NCI-H524 (cell line): Measurements from ENCODE around the gene FOXP1.

Source experiments
- DNase-seq, 2 experiments: peaks; one replicate each; lab custom pipeline; 2025; lab: John Stamatoyannopoulos, UW

FOXP1 gene

DNA sequence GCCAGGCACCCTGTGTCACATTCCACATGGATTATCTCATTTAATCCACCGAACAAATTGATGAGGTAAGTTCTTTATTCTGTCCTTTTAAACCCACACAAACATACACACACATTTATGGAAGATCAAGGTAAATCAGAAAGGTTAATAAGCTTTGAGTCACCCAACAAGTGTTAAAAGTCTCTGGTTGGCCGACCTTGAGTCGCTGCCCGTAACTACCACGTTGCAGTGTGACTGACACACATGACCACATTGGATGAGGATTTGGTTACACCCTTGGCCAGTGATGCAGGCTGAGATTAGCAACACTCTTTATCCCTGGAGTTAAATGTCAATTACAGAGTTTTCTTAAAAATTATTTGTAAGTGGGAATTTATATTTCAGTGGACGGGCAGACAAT, 19.2 kb downstream of the FOXP1 start:
- peak; percentile 32 to 51 for DNase-seq

DNA sequence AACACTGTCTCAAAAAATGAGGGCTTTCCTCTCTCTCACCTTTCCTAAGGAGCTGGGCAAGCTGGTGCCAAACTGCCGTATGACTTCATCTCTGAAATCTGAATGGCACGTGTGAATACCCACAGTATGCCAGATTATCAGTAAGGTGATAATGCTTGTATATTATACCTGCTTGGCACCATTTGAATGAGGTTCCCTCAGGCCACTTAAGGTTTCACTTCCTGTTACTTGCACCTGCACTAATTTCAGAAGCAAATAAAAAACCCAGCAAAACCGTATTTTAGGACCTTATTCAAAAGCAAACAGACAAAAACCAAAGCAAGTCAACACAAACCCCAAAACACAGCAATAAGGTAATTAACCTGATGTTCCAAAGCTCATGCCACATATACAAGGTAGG, 19.7 kb downstream of the FOXP1 start:
- no peak for DNase-seq

DNA sequence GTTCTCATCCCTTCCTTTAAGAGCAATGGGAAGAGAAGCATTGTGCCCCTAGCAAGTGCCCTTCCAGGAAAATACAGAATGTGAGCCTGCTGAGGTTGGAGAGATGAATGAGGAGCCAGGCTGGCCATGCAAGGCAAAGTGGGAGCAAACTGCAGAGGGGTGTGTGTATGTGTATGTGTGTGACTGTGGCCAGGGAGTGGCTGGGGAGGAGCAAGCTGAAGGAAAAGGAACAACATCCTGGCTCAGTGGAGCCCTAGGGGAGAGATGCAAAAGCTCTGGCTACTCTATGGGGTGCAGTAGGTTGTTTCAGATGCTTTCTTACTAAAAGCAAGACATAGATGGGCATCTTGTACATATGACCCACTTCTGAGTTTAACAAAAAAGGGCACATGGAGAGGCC, 20.6 kb downstream of the FOXP1 start:
- no peak for DNase-seq

DNA sequence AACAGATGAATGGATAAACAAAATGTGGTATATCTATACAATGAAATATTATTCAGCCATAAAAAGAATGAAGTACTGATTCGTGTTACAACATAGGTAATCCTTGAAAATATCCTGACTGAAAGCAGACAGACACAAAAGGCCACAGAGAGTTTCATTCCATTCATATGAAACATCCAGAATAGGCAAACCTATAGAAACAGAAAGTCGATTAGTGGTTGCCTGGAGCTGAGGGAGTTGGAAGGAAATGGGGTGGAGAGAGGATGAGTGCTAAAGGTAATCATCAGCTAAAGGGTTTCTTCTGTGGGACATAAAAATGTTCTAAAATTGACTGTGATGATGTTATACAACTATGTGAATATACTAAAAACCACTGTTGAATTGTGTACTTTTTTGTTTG, 22.9 kb downstream of the FOXP1 start:
- DNase-seq = no peak

DNA sequence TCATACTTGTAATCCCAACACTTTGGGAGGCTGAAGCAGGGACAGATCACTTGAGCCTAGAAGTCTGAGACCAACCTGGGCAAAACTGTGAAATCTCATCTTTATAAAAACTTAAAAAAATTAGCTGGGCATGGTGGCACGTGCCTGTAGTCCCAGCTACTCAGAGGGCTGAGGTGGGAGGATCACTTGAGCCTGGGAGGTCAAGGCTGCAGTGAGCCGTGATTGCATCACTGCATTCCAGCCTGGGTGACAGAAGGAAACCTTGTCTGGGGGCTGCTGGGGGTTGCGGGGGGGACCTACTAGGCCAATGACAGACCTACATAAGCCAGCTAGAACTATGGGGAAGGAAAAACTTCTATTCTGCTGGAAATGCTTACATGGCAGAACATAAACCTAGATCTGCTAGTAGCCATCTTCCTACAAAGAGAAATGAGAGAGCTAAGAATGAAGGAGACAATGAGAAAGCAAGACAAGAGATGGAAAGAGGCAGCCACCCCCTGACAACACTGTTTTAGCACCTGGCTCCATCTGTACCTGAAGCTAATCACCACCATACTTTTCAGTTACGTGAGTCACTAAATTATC, 23.9 kb downstream of the FOXP1 start:
- no peak for DNase-seq

DNA sequence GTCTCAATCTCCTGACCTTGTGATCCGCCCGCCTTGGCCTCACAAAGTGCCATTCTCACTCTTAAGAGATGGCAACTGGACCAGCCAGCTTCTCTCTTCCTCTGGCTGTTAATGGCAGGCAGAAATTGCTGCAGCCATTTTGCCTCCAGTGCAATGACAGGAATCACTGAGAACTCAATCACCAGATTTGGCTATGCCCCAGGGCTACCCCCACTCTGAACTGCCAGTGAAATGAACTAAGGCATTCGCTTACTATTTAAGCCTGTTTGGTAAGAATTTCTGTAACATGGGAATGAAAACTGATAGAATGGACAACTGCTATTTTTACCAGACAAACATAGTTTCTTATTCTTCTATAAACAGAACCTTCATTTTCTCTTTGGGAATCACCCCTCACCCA, 24.5 kb downstream of the FOXP1 start:
- DNase-seq = no peak

DNA sequence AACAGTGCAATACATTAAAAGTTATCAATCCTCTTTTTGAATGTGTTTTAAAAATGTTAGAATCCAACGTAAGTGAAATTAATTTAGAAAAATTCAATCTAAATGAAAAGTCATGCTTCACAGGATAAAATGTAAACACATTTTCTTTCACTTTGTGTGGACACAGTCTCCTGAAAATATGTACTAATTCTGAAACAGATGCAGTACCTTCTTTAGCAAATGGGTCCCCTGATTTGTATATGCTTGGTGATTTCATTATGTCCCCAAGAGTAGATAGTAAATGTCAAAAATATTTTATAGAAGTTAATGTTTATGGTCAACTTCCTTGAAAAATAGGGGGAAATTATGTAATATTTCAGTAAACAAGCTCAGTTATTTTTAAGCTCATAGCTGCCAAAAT, 28.9 kb downstream of the FOXP1 start:
- DNase-seq = no peak

DNA sequence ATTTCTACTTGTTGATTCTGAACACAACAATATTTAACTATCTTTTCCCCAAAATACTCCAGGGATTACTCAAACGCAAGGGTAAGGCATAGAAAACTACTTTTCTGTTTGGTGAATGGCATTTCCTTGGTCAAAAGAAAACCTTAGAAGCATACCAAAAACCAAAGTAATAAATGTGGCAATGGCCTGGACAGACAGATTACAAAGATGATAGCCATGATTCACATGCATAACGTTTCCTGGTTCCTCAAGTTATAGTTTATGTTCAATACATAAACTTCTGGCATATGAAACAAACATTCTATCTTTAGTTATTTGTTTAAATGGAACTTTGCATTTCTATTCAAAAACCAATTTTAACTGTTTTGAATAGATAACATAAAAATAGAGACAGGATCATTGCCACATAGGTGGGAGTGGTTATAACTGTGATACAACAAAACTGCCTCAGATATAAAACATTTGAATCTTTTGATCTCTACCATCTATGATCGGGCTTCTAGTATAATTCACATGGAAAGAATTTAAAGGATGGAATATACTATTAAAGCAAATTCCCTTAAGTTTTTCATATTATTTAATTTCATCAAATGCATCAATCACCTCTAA, 32.1 kb downstream of the FOXP1 start:
- no peak for DNase-seq

DNA sequence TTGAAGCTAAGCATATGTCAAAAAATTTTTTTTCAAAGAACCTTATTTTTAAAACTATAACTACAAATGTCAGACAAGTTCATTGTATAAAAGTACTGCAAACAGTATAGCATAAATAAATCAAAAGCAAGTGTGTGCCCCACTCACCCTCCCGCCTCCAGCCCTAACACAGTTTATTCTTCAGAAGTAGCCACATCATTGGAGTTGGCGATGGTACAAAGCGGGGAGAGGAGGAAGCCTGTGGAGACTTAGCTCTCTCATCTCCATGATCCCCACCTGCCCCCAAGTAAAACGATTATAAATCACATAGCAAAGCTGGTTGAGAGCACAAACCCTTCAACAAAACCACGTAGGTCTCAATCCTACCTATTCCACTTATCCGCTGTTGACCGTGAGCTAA, 33.6 kb downstream of the FOXP1 start:
- DNase-seq = no peak

DNA sequence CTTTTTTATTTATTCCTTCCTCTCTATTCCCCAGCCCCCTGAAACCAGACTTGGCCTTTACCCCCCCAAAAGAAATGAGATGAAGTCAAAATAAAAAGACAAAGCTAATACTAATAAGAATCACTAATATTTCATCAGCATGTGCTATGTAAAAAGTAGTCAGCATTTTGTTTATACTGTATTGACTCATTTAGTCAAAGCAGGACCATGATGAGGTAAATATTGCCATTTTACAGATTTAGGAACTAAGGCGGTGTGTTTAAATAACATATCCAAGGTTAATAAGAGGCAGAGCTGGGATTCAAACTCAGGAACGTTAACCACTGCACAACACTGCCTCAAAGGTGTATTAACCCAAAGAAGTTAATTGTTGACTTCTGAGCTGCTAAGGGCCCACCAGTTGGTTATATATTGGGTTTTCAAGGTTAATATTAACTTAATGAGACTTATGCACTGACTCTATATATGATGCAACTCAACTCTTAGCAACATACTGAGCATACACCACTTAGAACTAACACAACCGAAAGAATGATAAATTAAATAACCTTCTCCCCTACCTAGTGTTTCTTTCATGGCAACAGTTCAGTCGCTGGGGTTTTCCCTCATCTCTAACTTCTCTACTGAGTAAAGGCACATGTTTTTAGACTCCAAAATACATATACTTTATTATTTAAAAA, 34.7 kb downstream of the FOXP1 start:
- no peak for DNase-seq

DNA sequence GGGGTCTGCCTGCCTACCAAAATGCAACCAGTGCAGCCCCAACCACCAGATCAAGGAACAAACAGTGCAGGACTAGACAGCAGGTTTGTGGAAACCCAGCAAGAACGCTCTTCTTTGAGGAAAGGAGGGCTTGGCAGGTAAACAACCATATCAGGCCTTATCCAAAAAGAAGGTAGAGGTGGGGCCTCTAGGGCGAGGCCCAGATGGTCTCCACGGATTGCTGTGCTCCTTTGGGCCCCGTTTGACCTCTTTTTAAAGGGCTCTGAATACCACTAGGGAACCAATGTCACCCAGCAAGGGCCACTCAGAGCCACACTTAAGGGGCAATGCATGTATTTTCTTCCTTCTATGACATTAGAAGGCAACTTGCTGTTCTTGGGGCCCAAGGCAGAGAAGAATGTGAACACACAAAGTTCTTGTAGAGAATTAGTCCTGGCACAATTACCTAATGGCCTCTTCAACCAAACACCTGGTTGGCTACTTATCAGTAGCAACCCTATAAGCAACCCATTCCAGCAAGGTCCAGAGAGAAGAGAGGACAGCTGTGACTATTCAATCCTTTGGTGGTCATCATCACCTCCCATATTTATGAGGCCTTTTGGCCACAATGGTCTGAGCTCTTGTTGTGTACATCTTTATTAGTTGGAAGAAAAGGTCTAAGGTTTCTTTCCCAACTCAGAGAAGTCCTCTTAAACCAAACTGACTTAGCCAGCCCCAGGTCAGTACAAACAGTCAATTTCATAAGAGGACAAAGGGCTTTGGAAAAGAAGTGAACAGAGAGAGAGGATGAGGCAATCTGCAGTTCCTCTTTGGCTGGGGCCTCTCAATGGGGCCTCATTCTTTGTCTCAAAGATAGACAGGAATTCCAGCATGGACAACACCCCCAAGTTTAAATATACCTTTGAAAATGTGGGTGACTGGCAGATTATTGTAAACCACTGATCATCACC, 36.0 kb downstream of the FOXP1 start:
- no peak for DNase-seq

DNA sequence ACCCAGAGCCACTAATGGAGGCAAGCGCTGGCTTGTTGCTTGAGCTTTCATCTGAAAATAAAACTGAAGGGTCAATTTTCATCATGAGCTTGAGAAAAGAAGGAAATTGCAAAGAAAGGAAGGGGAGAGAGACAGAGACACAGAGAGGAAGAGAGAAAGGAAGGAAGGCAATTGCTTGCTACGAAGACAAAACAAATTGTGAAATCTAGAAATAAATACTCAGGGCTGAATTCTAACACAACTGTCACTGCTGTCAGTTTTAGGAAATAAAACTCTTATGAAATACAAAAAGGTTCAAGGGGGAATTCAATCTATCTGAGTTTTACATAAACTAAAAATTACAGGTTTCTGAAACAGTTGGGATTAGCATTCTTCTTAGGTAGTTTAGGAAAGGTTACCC, 36.7 kb downstream of the FOXP1 start:
- DNase-seq = no peak

DNA sequence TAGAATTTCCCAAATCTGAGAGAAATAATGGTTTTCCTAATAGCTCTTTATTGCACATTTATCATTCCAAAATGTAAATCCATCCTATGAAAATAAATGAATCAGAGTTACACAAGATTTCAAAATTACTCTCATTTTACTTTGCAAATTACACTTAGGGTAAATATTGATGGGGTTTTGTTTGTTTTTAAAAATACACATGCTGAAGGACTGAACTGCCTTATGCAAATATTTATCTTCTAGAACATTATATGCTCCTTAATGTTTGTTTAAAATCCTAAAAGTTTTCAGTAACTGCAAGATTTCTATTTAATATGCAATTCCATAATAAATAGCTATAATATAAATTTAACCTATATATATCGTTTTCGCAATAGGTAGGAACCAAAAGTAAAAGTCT, 38.2 kb downstream of the FOXP1 start:
- DNase-seq = no peak

DNA sequence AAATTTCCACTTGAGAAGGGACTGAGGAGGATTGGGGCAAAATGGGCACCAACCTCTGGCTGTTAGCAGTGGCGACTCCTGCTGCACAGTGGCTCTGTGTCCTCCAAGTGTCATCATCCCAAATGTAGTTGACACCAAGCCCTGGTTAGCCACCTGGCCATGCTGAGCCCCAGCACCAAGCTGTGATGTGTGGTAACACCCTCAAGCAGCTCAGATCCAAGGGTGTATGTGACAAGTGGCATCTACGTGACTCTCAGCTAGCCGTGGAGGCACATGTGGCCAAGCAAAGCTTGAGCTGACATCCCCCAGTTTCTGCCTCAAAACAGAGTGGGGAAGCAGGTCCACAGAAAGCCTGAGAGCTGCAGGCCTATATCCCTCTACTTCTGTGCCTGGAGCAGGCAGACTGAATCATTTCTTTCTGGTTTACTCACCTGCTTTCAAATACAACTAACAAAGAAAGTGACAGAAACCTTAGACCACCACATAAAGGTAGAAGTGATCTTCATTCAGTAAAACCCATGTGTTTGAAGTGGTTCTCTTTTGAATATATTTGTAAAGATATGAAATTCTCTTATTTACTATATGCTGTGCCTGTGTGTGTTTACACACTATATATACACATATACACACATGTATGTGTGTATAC, 40.0 kb downstream of the FOXP1 start:
- DNase-seq = peak; percentile 54 to 94

DNA sequence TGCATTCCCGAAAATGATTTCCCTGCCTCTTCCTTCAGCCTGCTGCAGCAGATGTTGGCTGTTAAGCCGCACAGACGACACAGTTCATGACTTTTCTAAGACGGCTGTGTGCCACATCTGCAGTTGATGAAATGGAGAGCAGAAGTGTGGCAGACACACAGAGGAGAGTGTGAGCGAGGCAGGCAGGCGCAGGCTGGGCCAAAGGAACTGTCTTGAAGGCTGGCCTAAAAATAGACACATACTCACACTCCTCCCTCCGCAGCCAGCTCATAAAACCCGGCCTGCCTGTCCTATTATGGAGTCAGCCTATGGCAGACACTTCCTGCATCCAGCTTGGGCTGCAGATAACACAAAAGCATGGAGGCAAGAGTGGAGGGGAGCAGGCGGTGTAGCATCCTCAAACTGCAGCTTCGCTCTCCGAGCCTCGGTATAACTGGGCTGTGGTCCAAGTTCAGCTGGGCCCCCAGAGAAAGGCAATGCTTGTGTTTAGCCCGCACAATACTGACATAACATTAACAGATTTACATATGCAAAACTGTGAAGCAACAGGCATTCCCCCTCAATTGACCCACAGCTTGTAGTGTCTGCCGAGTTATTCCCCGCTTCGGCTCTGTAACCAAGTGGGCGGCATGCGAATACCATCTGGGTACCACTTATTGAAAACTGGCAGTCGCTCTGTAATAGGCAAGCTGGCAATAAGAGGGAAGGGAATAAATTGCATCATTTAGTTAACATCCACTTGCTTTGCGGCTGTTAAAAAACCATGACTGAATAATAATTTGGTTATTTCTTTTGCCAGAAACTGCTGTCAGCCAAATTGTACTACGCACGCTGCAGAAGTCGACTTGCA, 40.8 kb downstream of the FOXP1 start:
- DNase-seq = peak; percentile 76 to 92

DNA sequence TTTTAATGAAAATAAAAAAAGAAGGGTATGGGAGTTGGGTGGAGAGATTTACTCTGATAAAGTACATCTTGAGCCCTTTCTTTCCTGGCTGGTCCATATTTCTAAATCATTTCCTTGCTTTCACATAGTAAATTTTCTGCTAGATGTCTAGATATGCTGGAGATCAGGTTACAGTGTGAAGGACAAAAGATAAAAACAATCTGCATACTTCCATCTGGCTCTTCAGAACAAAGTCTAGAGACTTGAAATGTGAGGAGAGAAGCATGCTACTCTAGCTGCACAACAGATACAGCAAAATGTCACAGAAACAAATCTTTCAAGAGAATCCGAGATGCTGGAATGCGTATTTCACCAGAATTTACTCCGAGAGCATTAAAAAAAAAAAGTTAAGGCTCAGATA, 42.2 kb downstream of the FOXP1 start:
- peak; percentile 44 to 87 for DNase-seq

DNA sequence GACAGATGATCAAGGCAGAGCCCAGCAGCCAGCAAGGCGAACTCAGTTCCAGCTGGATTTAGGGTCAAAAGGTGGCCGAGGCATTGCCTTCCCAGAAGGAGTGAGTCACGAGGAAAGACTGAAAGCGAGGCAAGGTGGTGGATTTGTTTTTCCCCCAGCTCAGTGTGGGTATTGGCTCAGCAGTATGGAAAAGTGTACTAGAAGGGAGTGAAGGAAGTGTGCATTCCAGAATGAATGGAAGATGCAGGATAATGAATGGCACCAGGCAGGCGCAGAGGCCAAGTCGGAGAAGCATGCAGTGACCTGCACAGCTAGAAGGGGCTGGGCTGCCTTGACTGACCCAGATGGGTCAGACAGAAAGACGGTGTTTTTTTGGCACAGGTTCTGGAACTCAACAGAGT, 46.3 kb downstream of the FOXP1 start:
- no peak for DNase-seq

DNA sequence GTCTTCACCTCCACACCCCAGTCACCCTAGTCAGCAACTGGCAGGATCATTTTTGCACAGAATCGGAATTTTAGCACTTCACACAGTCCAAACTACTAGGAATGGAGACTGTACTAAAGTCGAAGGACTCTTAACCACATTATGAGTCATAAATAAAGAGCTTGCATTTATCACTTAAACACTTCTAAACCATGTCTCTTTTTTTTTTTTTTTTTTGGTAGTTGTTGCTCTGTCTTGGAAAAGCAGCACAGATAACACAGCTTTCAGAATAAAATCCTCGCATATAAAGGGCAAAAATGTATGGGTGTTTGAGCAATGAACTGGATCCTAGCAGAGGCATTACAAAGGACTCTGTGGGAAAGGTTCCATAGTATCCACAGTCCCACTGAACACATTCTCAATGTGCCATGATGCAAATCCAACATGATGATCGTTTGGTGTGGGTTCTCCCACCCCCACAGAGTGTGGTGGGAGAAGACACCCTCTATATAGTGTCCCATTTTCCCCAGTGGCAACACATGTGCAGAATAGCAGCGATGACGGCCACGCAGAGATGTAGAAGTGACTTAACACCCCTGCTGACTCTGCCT, 47.1 kb downstream of the FOXP1 start:
- DNase-seq = no peak

DNA sequence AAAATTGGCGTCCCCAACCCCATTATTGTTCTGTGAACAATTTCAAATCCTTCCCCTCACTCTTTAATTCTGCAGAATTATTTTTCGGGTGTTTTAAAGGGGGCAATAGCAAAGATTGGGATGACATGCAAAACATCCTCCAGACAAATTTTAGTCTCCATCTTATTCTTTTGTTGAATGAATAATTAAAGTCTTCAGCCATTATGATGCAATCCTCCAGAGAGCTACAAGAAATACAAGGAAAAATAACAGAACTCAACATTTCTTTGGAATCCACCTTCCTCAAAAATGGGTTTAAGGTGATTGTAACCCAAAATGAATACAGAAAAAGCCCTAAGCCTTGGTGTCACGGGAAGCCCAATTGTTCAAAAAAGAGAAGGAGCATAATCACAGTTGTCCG, 49.9 kb downstream of the FOXP1 start:
- no peak for DNase-seq

DNA sequence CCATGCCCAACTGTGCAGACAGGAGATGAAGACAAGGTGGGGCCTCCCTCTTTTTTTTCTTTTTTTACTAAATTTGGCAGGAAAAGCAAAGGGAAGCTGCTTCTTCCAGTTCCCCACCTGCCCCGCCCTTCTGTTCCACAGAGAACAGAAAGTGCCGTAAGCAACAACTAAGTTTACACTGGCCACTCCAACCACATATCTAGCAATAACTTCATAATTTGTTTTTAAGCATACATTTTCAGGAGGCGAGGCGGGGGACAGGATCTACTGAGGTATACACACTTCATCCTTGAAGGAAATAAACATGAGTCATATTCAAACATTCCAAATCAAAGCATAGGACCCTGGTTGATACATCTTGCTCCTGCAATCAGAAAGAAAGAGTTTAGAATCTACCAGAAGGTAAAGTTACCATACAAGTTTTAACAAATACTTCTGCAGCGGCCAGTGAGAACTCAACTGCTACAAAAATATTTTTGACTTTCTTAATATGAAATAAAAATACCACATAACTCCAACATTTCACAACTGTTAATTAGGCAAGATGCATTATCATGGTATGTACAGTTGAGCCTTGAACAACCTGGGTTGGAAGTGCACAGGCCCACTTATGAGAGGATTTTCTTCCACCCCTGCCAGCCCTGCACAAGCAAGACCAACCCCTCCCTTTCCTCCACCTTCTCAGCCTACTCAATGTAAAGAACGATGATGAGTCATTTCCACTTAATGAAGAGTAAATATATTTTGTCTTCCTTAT, 50.7 kb downstream of the FOXP1 start:
- no peak for DNase-seq
